ENCODE results near the gene LAYN.

LAYN gene

GRCh38 chr11:111596319-111596718 is 55.8 kb downstream of the LAYN start:
- no peak for DNase-seq (ENCODE audit: low spot score)

GRCh38 chr11:111598148-111598547 is 57.6 kb downstream of the LAYN start:
- no peak for DNase-seq (ENCODE audit: low spot score)

DNA sequence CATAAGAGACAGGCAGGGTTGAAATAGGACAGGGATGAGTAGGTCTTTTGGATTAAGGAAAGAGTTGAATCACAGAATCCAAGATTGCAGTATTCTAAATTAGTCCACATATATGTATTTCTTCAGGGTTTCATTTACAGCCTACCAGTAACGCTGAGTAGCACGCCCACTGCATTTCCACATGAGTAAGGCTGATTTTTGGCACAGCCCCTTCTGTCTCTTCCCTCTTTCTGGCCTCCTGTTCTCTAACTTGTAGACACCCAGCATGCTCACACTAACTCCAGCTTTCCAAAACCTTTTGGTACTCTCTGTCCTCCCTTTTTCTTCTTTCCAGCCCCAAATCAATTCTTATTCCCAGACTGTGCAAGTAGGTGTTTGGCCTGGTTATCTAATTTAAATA is 58.0 kb downstream of the LAYN start:
- DNase-seq (ENCODE audit: low spot score): peak; percentile 38

DNA sequence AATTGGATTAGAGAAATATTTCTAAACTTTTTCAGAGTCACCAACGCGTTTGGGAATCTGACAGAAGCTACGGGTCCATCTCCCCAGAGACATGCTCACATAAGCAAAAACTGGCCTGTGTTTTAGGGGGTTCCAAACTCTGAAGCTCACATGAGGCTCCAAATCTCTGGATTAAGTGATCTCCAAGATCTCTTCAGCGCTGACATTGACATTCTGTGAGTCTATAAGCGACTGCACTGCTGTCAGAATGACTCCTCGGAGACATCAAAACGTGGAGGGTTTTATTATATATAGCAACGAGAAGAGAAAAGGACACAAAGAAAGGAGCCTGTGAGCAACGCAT is 61.1 kb downstream of the LAYN start:
- DNase-seq (ENCODE audit: low spot score): no peak

DNA sequence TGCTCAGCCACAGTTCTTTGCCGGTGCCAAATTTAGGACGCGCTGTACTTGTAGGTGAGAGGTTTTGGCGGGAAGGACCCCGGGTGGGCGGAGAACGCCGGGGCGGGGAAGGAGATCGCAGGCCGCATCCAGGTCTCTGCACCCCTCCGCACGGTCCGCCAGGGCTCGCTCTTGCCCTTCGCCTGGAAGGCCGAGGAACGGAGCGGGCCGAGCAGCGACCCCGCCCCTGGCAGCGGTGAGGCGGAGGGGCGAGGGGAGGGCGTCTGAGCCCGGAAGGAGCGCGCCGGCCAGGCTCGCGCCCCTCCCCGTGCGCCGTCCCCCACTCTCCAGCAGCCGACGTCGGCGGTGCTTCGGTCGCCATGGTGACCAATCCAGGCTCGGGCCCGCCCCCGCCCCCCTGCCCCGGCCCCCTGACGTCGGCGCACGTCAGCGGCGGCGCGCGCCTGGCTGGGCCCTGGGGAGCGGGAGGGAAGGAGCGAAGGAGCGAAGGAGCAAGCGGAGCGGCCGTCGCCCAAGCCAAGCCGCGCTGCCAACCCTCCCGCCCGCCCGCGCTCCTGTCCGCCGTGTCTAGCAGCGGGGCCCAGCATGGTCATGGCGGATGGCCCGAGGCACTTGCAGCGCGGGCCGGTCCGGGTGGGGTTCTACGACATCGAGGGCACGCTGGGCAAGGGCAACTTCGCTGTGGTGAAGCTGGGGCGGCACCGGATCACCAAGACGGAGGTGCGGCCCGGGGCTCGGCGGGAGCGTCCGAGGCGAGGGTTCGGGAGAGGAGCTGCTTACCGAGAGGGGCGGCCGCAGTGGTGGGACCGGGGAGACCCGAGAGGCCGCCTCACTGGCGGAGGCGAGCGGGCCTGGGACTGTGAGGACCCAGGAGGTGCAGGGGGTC is 61.7 kb downstream of the LAYN start, which contains the start of gene SIK2:
SIK2 (plus strand) TSS at position 471 of the 886 bp plus-strand sequence; CDS start at position 586, 115 bp downstream.
- DNase-seq (ENCODE audit: low spot score): peak; percentile 93

DNA sequence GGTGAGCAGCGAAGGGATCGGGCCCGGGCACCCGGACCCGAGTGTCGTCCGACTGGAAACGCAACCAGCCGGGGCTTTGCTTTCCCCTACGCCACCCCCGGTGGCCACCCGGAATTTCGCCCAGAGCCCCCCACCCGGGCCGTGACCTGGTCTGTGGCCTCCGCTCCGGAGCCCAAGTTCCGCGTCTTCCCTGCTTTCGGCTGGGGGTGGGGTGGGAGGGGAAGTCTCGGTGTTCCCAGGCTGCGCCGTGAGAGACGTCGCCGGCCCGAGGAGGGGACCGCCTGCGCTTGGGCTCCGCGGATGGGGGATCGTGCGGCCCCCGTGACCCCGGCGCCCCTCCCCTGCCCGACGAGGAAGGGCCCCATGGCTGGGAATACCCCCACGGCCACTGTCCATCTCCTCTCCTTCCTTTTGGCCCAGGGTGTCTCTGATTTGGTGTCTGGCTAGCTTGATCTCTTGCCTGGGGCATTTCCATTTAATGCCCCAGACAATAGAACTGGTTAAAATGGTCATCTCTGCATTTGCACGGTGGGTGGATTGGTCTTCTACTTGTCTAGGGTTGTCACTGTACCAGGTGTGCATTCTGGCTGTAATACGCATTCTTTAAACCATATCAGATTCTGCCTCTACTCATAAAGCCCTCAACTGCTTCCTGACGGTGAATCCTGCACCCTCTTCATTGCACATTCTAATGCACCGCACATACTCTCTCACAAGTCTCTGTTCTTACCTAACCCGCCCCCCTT is 62.5 kb downstream of the LAYN start:
- DNase-seq (ENCODE audit: low spot score): peak; percentile 51

DNA sequence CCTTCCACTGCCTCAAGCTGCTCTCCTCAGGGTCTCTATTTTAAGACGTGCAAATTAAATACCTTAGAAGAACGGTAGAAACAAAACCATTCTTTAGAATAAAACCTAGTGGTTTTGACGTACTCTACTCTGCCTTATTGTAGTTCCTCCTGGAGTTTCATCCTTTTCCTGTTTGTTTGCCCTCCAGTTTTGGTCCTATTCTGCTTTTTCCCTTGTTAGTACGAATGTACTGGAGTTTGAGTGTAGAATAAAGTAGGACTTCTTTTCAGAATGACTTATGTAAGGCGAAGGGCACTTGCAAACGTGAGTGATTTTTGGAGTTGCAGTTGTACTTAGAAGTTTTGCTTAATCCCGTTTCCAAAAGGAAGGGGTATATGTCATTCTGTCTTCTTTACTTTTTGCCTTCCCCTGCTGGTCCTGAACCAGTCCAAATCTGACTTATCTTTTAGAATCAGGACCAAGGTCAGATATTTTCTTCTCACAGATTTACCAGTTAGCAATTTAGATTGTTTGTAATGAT is 63.2 kb downstream of the LAYN start:
- DNase-seq (ENCODE audit: low spot score): peak; percentile 23

GRCh38 chr11:111604392-111605009 is 64.0 kb downstream of the LAYN start:
- DNase-seq (ENCODE audit: low spot score): peak; percentile 60

DNA sequence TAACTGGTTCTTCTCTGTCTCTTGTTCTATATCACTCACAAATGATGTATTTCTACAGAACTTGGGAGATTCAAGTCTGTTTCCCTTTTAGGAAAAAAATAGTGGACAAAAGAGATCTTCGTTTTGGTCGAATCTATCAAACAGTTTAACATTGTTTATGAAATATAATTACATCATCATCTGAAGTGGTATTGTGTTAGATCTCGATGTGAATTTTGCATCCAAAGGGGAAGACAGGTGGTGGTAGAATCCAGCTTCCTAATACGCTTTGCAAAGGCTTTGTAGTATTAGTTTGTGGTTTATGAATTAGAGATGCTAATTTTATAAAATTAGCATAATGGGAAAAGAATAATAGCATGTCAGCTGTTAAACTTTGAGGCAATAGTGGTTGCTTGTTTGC is 65.2 kb downstream of the LAYN start:
- DNase-seq (ENCODE audit: low spot score): no peak

DNA sequence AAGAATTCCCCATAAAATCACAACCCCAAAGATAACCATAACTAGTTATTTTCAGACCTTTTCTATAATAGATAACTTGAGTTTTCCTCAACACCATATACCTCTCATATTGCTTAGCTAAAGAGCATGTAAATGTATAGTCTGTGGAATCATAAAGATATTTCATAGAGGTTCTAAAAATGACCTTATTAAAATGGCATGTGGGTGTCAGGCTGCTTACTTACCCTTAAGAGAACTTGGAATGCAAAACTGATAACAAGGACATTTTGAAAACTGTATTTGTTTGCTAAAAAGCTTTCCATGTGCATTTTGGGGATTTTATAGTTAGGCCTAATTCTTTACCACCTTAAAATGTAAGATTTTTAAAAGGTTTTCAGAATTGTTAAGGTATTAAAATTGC is 66.5 kb downstream of the LAYN start:
- DNase-seq (ENCODE audit: low spot score): no peak

DNA sequence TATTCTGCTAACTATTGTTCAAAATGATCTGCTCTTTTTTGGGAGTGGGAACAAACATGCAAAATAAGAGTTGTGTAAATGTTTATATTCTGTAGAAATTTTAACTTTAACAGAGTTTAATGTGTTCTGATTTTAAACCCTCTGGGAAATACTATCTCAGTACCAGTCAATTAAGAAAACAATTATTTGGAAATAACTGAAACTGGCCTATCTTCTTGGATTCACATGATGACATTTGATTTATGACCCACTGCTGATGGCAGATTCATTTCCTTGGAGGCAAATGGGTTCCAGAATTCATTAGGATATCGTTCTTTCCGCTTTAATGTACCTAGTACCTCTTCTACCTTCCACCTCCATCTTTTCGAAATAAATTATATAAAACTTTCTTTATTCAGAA is 67.2 kb downstream of the LAYN start:
- no peak for DNase-seq (ENCODE audit: low spot score)

Data from RKO (cell line).